Panc1 (cell line): ENCODE measurements around the gene ENKD1. TPM values are rescaled to one million over a fixed set of nuclear protein-coding genes. Genes with fewer than 3 reads are reported as not detected.

Source experiments
- ATAC-seq: fragments of 200-7000 bp; cut with Tn5 transposase; 2 replicates; pipeline ENCODE4 v1.9.1; 2020; ENCODE audit warnings: mild to moderate bottlenecking, moderate library complexity
- BruUV-seq: library from RNA; stranded (reverse); fragments of 400-500 nt; replicated peaks from 2 replicates; lab custom pipeline; 2021; lab: Mats Ljungman, UMichigan
- CTCF ChIA-PET: fragments of 300-600 bp; sonication (Branson Sonifier 250); formaldehyde crosslinking; loops from one replicate; lab custom pipeline; 2022; ENCODE audit warnings: antibody characterized with exemption; lab: Charles Lee
- POLR2A ChIA-PET: fragments of 300-600 bp; sonication (Branson Sonifier 250); formaldehyde crosslinking; loops from one replicate; lab custom pipeline; 2022; ENCODE audit warnings: antibody characterized with exemption; lab: Charles Lee
- DNase-seq: peaks from one replicate; pipeline ENCODE4 v3.0.0-alpha.2; 2010; ENCODE audit warnings: low read depth, low spot score
- H3K27ac ChIP-seq: 2 replicates; pipeline ENCODE4 v1.5.1; 2011; ENCODE audit warnings: mild to moderate bottlenecking, low read length, inconsistent platforms
- H3K27me3 ChIP-seq: fragments of 200-500 bp; sonication (Bioruptor generic); 2 replicates; pipeline ENCODE4 v1.6.0; 2014; ENCODE audit warnings: low read length, inconsistent platforms; ENCODE audit not compliant: control insufficient read depth, insufficient read depth
- H3K36me3 ChIP-seq: fragments of 200-500 bp; sonication (Bioruptor generic); 2 replicates; pipeline ENCODE4 v1.5.1; 2014; ENCODE audit warnings: inconsistent platforms, mild to moderate bottlenecking, low read length, moderate library complexity; ENCODE audit not compliant: control insufficient read depth, insufficient read depth
- H3K4me1 ChIP-seq: 2 replicates; pipeline ENCODE4 v1.5.1; 2011; ENCODE audit warnings: inconsistent platforms, mild to moderate bottlenecking, low read length, moderate library complexity; ENCODE audit not compliant: control insufficient read depth, insufficient read depth
- H3K4me3 ChIP-seq, 2 experiments: 2 replicates each; pipeline ENCODE4 v1.5.1; 2011 to 2012; ENCODE audit warnings: low read depth in 2 of 2, low read length in 2 of 2, mild to moderate bottlenecking in 2 of 2, inconsistent platforms in 1 of 2, moderate library complexity in 1 of 2
- H3K9me3 ChIP-seq: fragments of 200-500 bp; sonication (Bioruptor generic); 2 replicates; pipeline ENCODE4 v1.5.1; 2014; ENCODE audit warnings: low read depth, mild to moderate bottlenecking, inconsistent platforms, low read length, moderate library complexity; ENCODE audit not compliant: control insufficient read depth, insufficient read depth
- CTCF ChIP-seq: fragments of 450-650 bp; IDR thresholded peaks from 2 replicates; pipeline ENCODE4 v1.5.1; 2017; ENCODE audit warnings: mild to moderate bottlenecking
- POLR2AphosphoS5 ChIP-seq: IDR thresholded peaks from 2 replicates; pipeline ENCODE4 v1.6.1; 2012; ENCODE audit warnings: mild to moderate bottlenecking, low read depth, low read length, moderate library complexity
- REST ChIP-seq, 2 experiments: IDR thresholded peaks; 2 replicates each; pipeline ENCODE4 v1.6.1; 2011 to 2012; ENCODE audit warnings: low read depth in 2 of 2, control low read depth in 1 of 2, low read length in 1 of 2, mild to moderate bottlenecking in 1 of 2, moderate library complexity in 1 of 2; ENCODE audit not compliant: insufficient read depth in 1 of 2
- SIN3A ChIP-seq: IDR thresholded peaks from 2 replicates; pipeline ENCODE4 v1.6.1; 2012; ENCODE audit warnings: low read depth, mild to moderate bottlenecking, low read length, moderate library complexity, borderline replicate concordance; ENCODE audit not compliant: insufficient read depth
- TCF7L2 ChIP-seq: IDR thresholded peaks from 2 replicates; pipeline ENCODE4 v1.6.1; 2011; ENCODE audit warnings: mild to moderate bottlenecking, low read depth, low read length, inconsistent platforms
- in situ Hi-C: cut with HindIII; loops from 2 replicates; pipeline ENCODE4 v1.10.0; 2016; ENCODE audit warnings: low sequenced_read_pairs, low pct_unique_long_range_greater_than_20kb
- intact Hi-C: fragments of 100-400 bp; cut with micrococcal nuclease; formaldehyde crosslinking; loops from one replicate; pipeline ENCODE4 v1.10.0; 2022; ENCODE audit not compliant: unreplicated experiment
- total RNA-seq: library from RNA; stranded (reverse); gene quantifications from one replicate; pipeline ENCODE4 v1.2.1, GENCODE V29; 2021; ENCODE audit not compliant: unreplicated experiment

Gene ENKD1
- total RNA-seq, 1 experiment from 2014 or later: 14.6 TPM

- ATAC-seq (no peak), DNase-seq (no peak)
- Histone ChIP-seq H3K4me3 (no peak overlapping the region), H3K4me1 (no peaks in the 10 kb centered on the region), H3K36me3 (no peaks in the 10 kb centered on the region; the same call in 1 of the 2 replicates), H3K27me3 (no peaks in the 10 kb centered on the region), H3K27ac (no peak overlapping the region), H3K9me3 (no peaks in the 10 kb centered on the region)
- ChIA-PET POLR2A (no interaction called here), CTCF (interaction anchor here (0.7 kb wide), 1 partner anchor 203 kb away, joined by 3 read pairs; no protein-coding TSS in a partner anchor)
- no peak for TF ChIP-seq REST (IDR thresholded peaks at IDR 0.05; ENCODE audit: insufficient read depth in 1 of 2, low read depth in 2 of 2, low read length in 1 of 2)
- TF ChIP-seq TCF7L2: no peak
- TF ChIP-seq SIN3A: no peak
- TF ChIP-seq POLR2AphosphoS5: no peak
- TF ChIP-seq CTCF: no peak
- BruUV-seq: no TSS peak
- in situ Hi-C loops: no loop called here
- intact Hi-C loops: loop anchor here (10.0 kb wide), 1 partner anchor 125 kb away; the partner anchor contains the start of genes RANBP10 and TSNAXIP1
These were observed 13.7 kb upstream of the ENKD1 start for GRCh38 chr16:67679935-67680897.

- DNase-seq (no peak), ATAC-seq (no peak)
- intact Hi-C loops: loop anchor here (10.0 kb wide), 1 partner anchor 126 kb away; the partner anchor contains the start of genes RANBP10 and TSNAXIP1
- ChIA-PET POLR2A (no interaction called here), CTCF (no interaction called here)
- no peaks in the 10 kb centered on the region for H3K27me3 ChIP-seq
- TF ChIP-seq SIN3A: no peak
- TF ChIP-seq TCF7L2: no peak
- TF ChIP-seq REST (IDR thresholded peaks at IDR 0.05; ENCODE audit: insufficient read depth in 1 of 2, low read depth in 2 of 2, low read length in 1 of 2): no peak
- no peak for TF ChIP-seq CTCF
- no peak for TF ChIP-seq POLR2AphosphoS5
- H3K27ac ChIP-seq: no peak overlapping the region
- H3K4me3 ChIP-seq: no peak overlapping the region
- no peaks in the 10 kb centered on the region for H3K4me1 ChIP-seq
- BruUV-seq: no TSS peak
- H3K36me3 ChIP-seq: no peaks in the 10 kb centered on the region; the same call in 1 of the 2 replicates
- in situ Hi-C loops: no loop called here
- no peaks in the 10 kb centered on the region for H3K9me3 ChIP-seq
These were observed 11.9 kb upstream of the ENKD1 start for GRCh38 chr16:67678354-67679023.
